OCI-LY7 (cell line): ENCODE data around the gene XPNPEP1.

Experiments used
- CTCF ChIP-seq: fragments of 200-600 bp; sonication (generic); conservative IDR thresholded peaks from 2 replicates; pipeline ENCODE4 v1.5.1; 2014; ENCODE audit warnings: mild to moderate bottlenecking, antibody characterized with exemption, low read length, moderate library complexity, mixed read lengths
- EZH2phosphoT487 ChIP-seq: fragments of 200-600 bp; sonication (generic); IDR thresholded peaks from 2 replicates; pipeline ENCODE4 v1.6.1; 2018; ENCODE audit warnings: low read depth, borderline replicate concordance, mild to moderate bottlenecking, mixed run types, antibody characterized with exemption, low read length, moderate library complexity, mixed read lengths

GRCh38 chr10:109953766-109954165 lies 30.5 kb upstream of the XPNPEP1 start:
- no peak for TF ChIP-seq EZH2phosphoT487
- TF ChIP-seq CTCF: no peak
